Measurements from ENCODE around the gene ADGRB3.
A peak's percentile ranks its signal among the peaks of the same experiment; 100 is the strongest.

ADGRB3 gene

GRCh38 chr6:68636666-68637065 lies 1.6 kb downstream of the ADGRB3 start:
- Histone ChIP-seq H3K36me3 (ENCODE audit: control insufficient read depth, insufficient read depth, low read length) (no peaks in the 10 kb centered on the region), H3K56ac (ENCODE audit: low read length) (no peak overlapping the region), H2BK120ac (ENCODE audit: low read depth, low read length) (no peak overlapping the region), H3K27me3 (ENCODE audit: insufficient read depth, low read length, poor library complexity) (peaks cover 6% of the 10 kb centered on the region), H3K4me1 (ENCODE audit: control insufficient read depth, low read depth, low read length) (no peaks in the 10 kb centered on the region), H3K79me1 (ENCODE audit: low read length) (no peaks in the 10 kb centered on the region), H3K79me2 (ENCODE audit: control insufficient read depth, insufficient read depth, low read length) (no peaks in the 10 kb centered on the region), H3K9ac (ENCODE audit: low read length) (no peak overlapping the region), H2BK5ac (ENCODE audit: low read length) (no peak overlapping the region), H3K4ac (ENCODE audit: low read depth, low read length) (no peak overlapping the region), H3K27ac (ENCODE audit: low read depth, low read length) (no peak overlapping the region), H4K5ac (ENCODE audit: low read length) (no peak overlapping the region), H3K18ac (ENCODE audit: low read length) (no peak overlapping the region), H4K8ac (ENCODE audit: low read depth, low read length) (no peak overlapping the region), H3K4me3 (ENCODE audit: low read length) (no peak overlapping the region), H2BK15ac (replicated peaks; ENCODE audit: low read depth) (no peak overlapping the region), H3K4me2 (ENCODE audit: low read length) (no peak overlapping the region), H3K23ac (ENCODE audit: low read length) (no peak overlapping the region), H2AK5ac (ENCODE audit: low read length) (no peak overlapping the region)
- WGBS (ENCODE audit: extremely low coverage, insufficient coverage, low lambda C conversion rate) = no CpG with 5 or more reads among the region's 5 CpGs
- no peak for DNase-seq

- WGBS (ENCODE audit: extremely low coverage, insufficient coverage, low lambda C conversion rate) = no CpG with 5 or more reads among the region's 2 CpGs
- Histone ChIP-seq H3K4ac (ENCODE audit: low read depth, low read length) (no peak overlapping the region), H2BK120ac (ENCODE audit: low read depth, low read length) (no peak overlapping the region), H3K9ac (ENCODE audit: low read length) (no peak overlapping the region), H4K5ac (ENCODE audit: low read length) (no peak overlapping the region), H3K18ac (ENCODE audit: low read length) (no peak overlapping the region), H2BK5ac (ENCODE audit: low read length) (no peak overlapping the region), H3K27me3 (ENCODE audit: insufficient read depth, low read length, poor library complexity) (peaks cover 6% of the 10 kb centered on the region), H2AK5ac (ENCODE audit: low read length) (no peak overlapping the region), H2BK15ac (replicated peaks; ENCODE audit: low read depth) (no peak overlapping the region), H3K36me3 (ENCODE audit: control insufficient read depth, insufficient read depth, low read length) (no peaks in the 10 kb centered on the region), H3K23ac (ENCODE audit: low read length) (no peak overlapping the region), H3K4me3 (ENCODE audit: low read length) (no peak overlapping the region), H4K8ac (ENCODE audit: low read depth, low read length) (no peak overlapping the region), H3K4me2 (ENCODE audit: low read length) (no peak overlapping the region), H3K27ac (ENCODE audit: low read depth, low read length) (no peak overlapping the region), H3K79me1 (ENCODE audit: low read length) (no peaks in the 10 kb centered on the region), H3K4me1 (ENCODE audit: control insufficient read depth, low read depth, low read length) (no peaks in the 10 kb centered on the region), H3K56ac (ENCODE audit: low read length) (no peak overlapping the region), H3K79me2 (ENCODE audit: control insufficient read depth, insufficient read depth, low read length) (no peaks in the 10 kb centered on the region)
- DNase-seq = no peak
These were observed 2.0 kb downstream of the ADGRB3 start for GRCh38 chr6:68637071-68637470.

GRCh38 chr6:68637782-68638181 lies 2.7 kb downstream of the ADGRB3 start:
- Histone ChIP-seq H3K18ac (ENCODE audit: low read length) (no peak overlapping the region), H3K23ac (ENCODE audit: low read length) (no peak overlapping the region), H3K4me2 (ENCODE audit: low read length) (no peak overlapping the region), H3K79me2 (ENCODE audit: control insufficient read depth, insufficient read depth, low read length) (no peaks in the 10 kb centered on the region), H4K5ac (ENCODE audit: low read length) (no peak overlapping the region), H3K79me1 (ENCODE audit: low read length) (no peaks in the 10 kb centered on the region), H3K27ac (ENCODE audit: low read depth, low read length) (no peak overlapping the region), H3K4ac (ENCODE audit: low read depth, low read length) (no peak overlapping the region), H2BK5ac (ENCODE audit: low read length) (no peak overlapping the region), H3K9ac (ENCODE audit: low read length) (no peak overlapping the region), H3K36me3 (ENCODE audit: control insufficient read depth, insufficient read depth, low read length) (no peaks in the 10 kb centered on the region), H3K27me3 (ENCODE audit: insufficient read depth, low read length, poor library complexity) (peaks cover 5% of the 10 kb centered on the region), H2AK5ac (ENCODE audit: low read length) (no peak overlapping the region), H2BK120ac (ENCODE audit: low read depth, low read length) (no peak overlapping the region), H2BK15ac (replicated peaks; ENCODE audit: low read depth) (no peak overlapping the region), H3K56ac (ENCODE audit: low read length) (no peak overlapping the region), H4K8ac (ENCODE audit: low read depth, low read length) (no peak overlapping the region), H3K4me1 (ENCODE audit: control insufficient read depth, low read depth, low read length) (no peaks in the 10 kb centered on the region), H3K4me3 (ENCODE audit: low read length) (no peak overlapping the region)
- WGBS (ENCODE audit: extremely low coverage, insufficient coverage, low lambda C conversion rate) = no CpG with 5 or more reads among the region's 1 CpG
- no peak for DNase-seq

GRCh38 chr6:68638230-68638900 lies 3.3 kb downstream of the ADGRB3 start:
- H2BK15ac ChIP-seq (replicated peaks; ENCODE audit: low read depth) = no peak overlapping the region
- H3K79me2 ChIP-seq (ENCODE audit: control insufficient read depth, insufficient read depth, low read length) = no peaks in the 10 kb centered on the region
- H3K27me3 ChIP-seq (ENCODE audit: insufficient read depth, low read length, poor library complexity) = peaks cover 5% of the 10 kb centered on the region
- no peaks in the 10 kb centered on the region for H3K4me1 ChIP-seq (ENCODE audit: control insufficient read depth, low read depth, low read length)
- H3K4me2 ChIP-seq (ENCODE audit: low read length) = no peak overlapping the region
- H2BK5ac ChIP-seq (ENCODE audit: low read length) = no peak overlapping the region
- no peak overlapping the region for H3K56ac ChIP-seq (ENCODE audit: low read length)
- H3K9ac ChIP-seq (ENCODE audit: low read length) = no peak overlapping the region
- no peak overlapping the region for H3K23ac ChIP-seq (ENCODE audit: low read length)
- no peaks in the 10 kb centered on the region for H3K36me3 ChIP-seq (ENCODE audit: control insufficient read depth, insufficient read depth, low read length)
- H3K4ac ChIP-seq (ENCODE audit: low read depth, low read length) = no peak overlapping the region
- no peak overlapping the region for H2AK5ac ChIP-seq (ENCODE audit: low read length)
- no peak overlapping the region for H4K5ac ChIP-seq (ENCODE audit: low read length)
- no peak overlapping the region for H4K8ac ChIP-seq (ENCODE audit: low read depth, low read length)
- no peak overlapping the region for H3K18ac ChIP-seq (ENCODE audit: low read length)
- no peak overlapping the region for H3K27ac ChIP-seq (ENCODE audit: low read depth, low read length)
- no peaks in the 10 kb centered on the region for H3K79me1 ChIP-seq (ENCODE audit: low read length)
- no peak for DNase-seq
- no CpG with 5 or more reads among the region's 11 CpGs for WGBS (ENCODE audit: extremely low coverage, insufficient coverage, low lambda C conversion rate)
- no peak overlapping the region for H2BK120ac ChIP-seq (ENCODE audit: low read depth, low read length)
- no peak overlapping the region for H3K4me3 ChIP-seq (ENCODE audit: low read length)

- Histone ChIP-seq H3K4me2 (ENCODE audit: low read length) (peak overlapping the region; percentile 39), H2BK15ac (replicated peaks; ENCODE audit: low read depth) (no peak overlapping the region), H2BK5ac (ENCODE audit: low read length) (no peak overlapping the region), H4K5ac (ENCODE audit: low read length) (no peak overlapping the region), H3K27ac (ENCODE audit: low read depth, low read length) (no peak overlapping the region), H4K8ac (ENCODE audit: low read depth, low read length) (no peak overlapping the region), H3K36me3 (ENCODE audit: control insufficient read depth, insufficient read depth, low read length) (no peaks in the 10 kb centered on the region), H3K79me2 (ENCODE audit: control insufficient read depth, insufficient read depth, low read length) (no peaks in the 10 kb centered on the region), H3K4me1 (ENCODE audit: control insufficient read depth, low read depth, low read length) (no peaks in the 10 kb centered on the region), H3K4ac (ENCODE audit: low read depth, low read length) (no peak overlapping the region), H2BK120ac (ENCODE audit: low read depth, low read length) (no peak overlapping the region), H2AK5ac (ENCODE audit: low read length) (no peak overlapping the region), H3K27me3 (ENCODE audit: insufficient read depth, low read length, poor library complexity) (peaks cover 5% of the 10 kb centered on the region), H3K18ac (ENCODE audit: low read length) (no peak overlapping the region), H3K56ac (ENCODE audit: low read length) (no peak overlapping the region), H3K9ac (ENCODE audit: low read length) (no peak overlapping the region), H3K23ac (ENCODE audit: low read length) (no peak overlapping the region), H3K4me3 (ENCODE audit: low read length) (no peak overlapping the region), H3K79me1 (ENCODE audit: low read length) (no peaks in the 10 kb centered on the region)
- no CpG with 5 or more reads among the region's 7 CpGs for WGBS (ENCODE audit: extremely low coverage, insufficient coverage, low lambda C conversion rate)
- no peak for DNase-seq
These were observed 4.1 kb downstream of the ADGRB3 start for GRCh38 chr6:68639211-68639610.
